Adrenal gland (tissue), 5 donors: ENCODE results near the gene SMIM14.

Source experiments
- POLR2A ChIP-seq, 2 donors: fragments of 450-650 bp; IDR thresholded peaks; one replicate each; pipeline ENCODE4 v1.6.1; 2017; ENCODE audit warnings: antibody characterized with exemption in 2 of 2, mild to moderate bottlenecking in 2 of 2, moderate library complexity in 1 of 2
- TF ChIP-seq, protein P1 (sequence below), 6 experiments: fragments of 450-650 bp in 4 of 6; fragments of 200-600 bp in 2 of 6; sonication (generic) in 1 of 6; IDR thresholded peaks; 1 replicate in 5 of 6; 2 replicates in 1 of 6; pipeline versions ENCODE4 v1.5.1 to v1.8.0; 2016 to 2021; ENCODE audit warnings: antibody characterized with exemption in 6 of 6, mild to moderate bottlenecking in 2 of 6, moderate library complexity in 1 of 6
- donor health status: DM: no; HTN: no; CAD: no.

DNA sequence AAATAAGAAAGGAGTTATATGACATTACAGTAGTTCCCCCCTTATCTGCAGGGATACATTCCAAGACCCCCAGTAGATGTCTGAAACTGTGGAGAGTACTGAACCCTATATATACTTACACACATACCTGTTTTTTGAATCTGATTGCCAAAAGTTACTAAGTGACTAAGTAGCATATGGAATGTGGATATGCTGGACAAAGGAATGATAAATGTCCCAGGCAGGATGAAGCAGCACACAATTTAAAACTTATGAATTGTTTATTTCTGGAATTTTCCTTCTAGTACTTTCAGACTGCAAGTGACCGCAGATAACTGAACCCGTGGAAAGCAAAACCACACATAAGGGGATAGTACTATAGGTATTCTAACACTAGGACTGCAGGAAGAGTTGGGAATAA is 134.1 kb downstream of the SMIM14 start:
- TF ChIP-seq, protein P1, sequence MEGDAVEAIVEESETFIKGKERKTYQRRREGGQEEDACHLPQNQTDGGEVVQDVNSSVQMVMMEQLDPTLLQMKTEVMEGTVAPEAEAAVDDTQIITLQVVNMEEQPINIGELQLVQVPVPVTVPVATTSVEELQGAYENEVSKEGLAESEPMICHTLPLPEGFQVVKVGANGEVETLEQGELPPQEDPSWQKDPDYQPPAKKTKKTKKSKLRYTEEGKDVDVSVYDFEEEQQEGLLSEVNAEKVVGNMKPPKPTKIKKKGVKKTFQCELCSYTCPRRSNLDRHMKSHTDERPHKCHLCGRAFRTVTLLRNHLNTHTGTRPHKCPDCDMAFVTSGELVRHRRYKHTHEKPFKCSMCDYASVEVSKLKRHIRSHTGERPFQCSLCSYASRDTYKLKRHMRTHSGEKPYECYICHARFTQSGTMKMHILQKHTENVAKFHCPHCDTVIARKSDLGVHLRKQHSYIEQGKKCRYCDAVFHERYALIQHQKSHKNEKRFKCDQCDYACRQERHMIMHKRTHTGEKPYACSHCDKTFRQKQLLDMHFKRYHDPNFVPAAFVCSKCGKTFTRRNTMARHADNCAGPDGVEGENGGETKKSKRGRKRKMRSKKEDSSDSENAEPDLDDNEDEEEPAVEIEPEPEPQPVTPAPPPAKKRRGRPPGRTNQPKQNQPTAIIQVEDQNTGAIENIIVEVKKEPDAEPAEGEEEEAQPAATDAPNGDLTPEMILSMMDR (IDR thresholded peaks at IDR 0.05) = no peak
- TF ChIP-seq POLR2A (IDR thresholded peaks at IDR 0.05) = no peak
